Osteoblast (primary cell): ENCODE results near the gene SP8. TPM values are rescaled to one million over a fixed set of nuclear protein-coding genes. Genes with fewer than 3 reads are reported as not detected.

Experiments
- DNase-seq: peaks from one replicate; pipeline ENCODE4 v3.0.0; 2011; ENCODE audit warnings: low spot score, mixed read lengths; ENCODE audit not compliant: insufficient read length; ENCODE audit errors: missing footprints
- H2AFZ ChIP-seq: 2 replicates; pipeline ENCODE4 v1.6.0; 2011; ENCODE audit warnings: mild to moderate bottlenecking, low read length
- H3K27ac ChIP-seq: 2 replicates; pipeline ENCODE4 v1.5.1; 2011; ENCODE audit warnings: mild to moderate bottlenecking, low read depth, low read length, moderate library complexity
- H3K27me3 ChIP-seq: 2 replicates; pipeline ENCODE4 v1.6.0; 2012; ENCODE audit warnings: mild to moderate bottlenecking, control low read depth, inconsistent platforms, low read length, moderate library complexity; ENCODE audit not compliant: insufficient read depth
- H3K36me3 ChIP-seq: 2 replicates; pipeline ENCODE4 v1.5.1; 2011; ENCODE audit warnings: mild to moderate bottlenecking, low read length, control low read depth, moderate library complexity; ENCODE audit not compliant: insufficient read depth
- H3K4me1 ChIP-seq: 2 replicates; pipeline ENCODE4 v1.5.1; 2011; ENCODE audit warnings: mild to moderate bottlenecking, low read length, control low read depth, moderate library complexity; ENCODE audit not compliant: insufficient read depth
- H3K4me2 ChIP-seq: 2 replicates; pipeline ENCODE4 v1.6.0; 2011; ENCODE audit warnings: mild to moderate bottlenecking, low read length; ENCODE audit not compliant: insufficient read depth
- H3K4me3 ChIP-seq: fragments of 200-600 bp; sonication (generic); 3 replicates; pipeline ENCODE4 v1.5.1; 2012; ENCODE audit warnings: mild to moderate bottlenecking, low read length, inconsistent platforms; ENCODE audit not compliant: insufficient read depth
- H3K79me2 ChIP-seq: 2 replicates; pipeline ENCODE4 v1.6.0; 2012; ENCODE audit warnings: mild to moderate bottlenecking, low read length, control low read depth, inconsistent platforms; ENCODE audit not compliant: insufficient read depth
- H3K9me3 ChIP-seq: 2 replicates; pipeline ENCODE4 v1.5.1; 2011; ENCODE audit warnings: low read depth, low read length, control low read depth
- H4K20me1 ChIP-seq: 2 replicates; pipeline ENCODE4 v1.6.0; 2012; ENCODE audit warnings: mild to moderate bottlenecking, low read length, control low read depth; ENCODE audit not compliant: insufficient read depth
- CTCF ChIP-seq: IDR thresholded peaks from 2 replicates; pipeline ENCODE4 v1.5.1; 2011; ENCODE audit warnings: mild to moderate bottlenecking, low read depth, low read length, moderate library complexity; ENCODE audit errors: extremely low read depth
- total RNA-seq: library from RNA; depleted of rRNA; stranded (reverse); fragments of >200 nt; gene quantifications from 2 replicates; pipeline ENCODE4 v1.2.3, GENCODE V29; 2012

Gene SP8
- total RNA-seq, 1 donor = not detected

GRCh38 chr7:20778063-20778721 is 8.5 kb downstream of the SP8 start:
- peak overlapping the region; percentile 62 for H2AFZ ChIP-seq
- H3K9me3 ChIP-seq = no peaks in the 10 kb centered on the region
- no peak overlapping the region for H3K27ac ChIP-seq
- DNase-seq = peak; percentile 84
- H3K79me2 ChIP-seq = no peaks in the 10 kb centered on the region
- H3K4me2 ChIP-seq = peak overlapping the region; percentile 67
- H3K4me1 ChIP-seq = no peaks in the 10 kb centered on the region
- peak overlapping the region; percentile 58 for H3K4me3 ChIP-seq
- peaks cover 65% of the 10 kb centered on the region for H3K27me3 ChIP-seq
- TF ChIP-seq CTCF = peak; percentile 33
- H3K36me3 ChIP-seq = no peaks in the 10 kb centered on the region
- no peaks in the 10 kb centered on the region for H4K20me1 ChIP-seq

GRCh38 chr7:20777377-20778062 is 9.2 kb downstream of the SP8 start:
- DNase-seq = no peak
- H3K27ac ChIP-seq = no peak overlapping the region
- no peak for TF ChIP-seq CTCF
- no peaks in the 10 kb centered on the region for H3K4me1 ChIP-seq
- no peaks in the 10 kb centered on the region for H3K9me3 ChIP-seq
- H2AFZ ChIP-seq = peak overlapping the region; percentile 62
- H3K27me3 ChIP-seq = peaks cover 58% of the 10 kb centered on the region
- H3K36me3 ChIP-seq = no peaks in the 10 kb centered on the region
- H3K4me2 ChIP-seq = peak overlapping the region; percentile 67
- H3K4me3 ChIP-seq = peak overlapping the region; percentile 58
- no peaks in the 10 kb centered on the region for H3K79me2 ChIP-seq
- H4K20me1 ChIP-seq = no peaks in the 10 kb centered on the region

- H3K4me2 ChIP-seq = no peak overlapping the region
Measured at GRCh38 chr7:20776942-20777341, 9.7 kb downstream of the SP8 start.

More at GRCh38 chr7:20776942-20777341, 9.7 kb downstream of the SP8 start:
- Histone ChIP-seq H2AFZ (no peak overlapping the region), H3K4me3 (no peak overlapping the region), H4K20me1 (no peaks in the 10 kb centered on the region), H3K4me1 (no peaks in the 10 kb centered on the region), H3K27ac (no peak overlapping the region), H3K79me2 (no peaks in the 10 kb centered on the region), H3K27me3 (peaks cover 57% of the 10 kb centered on the region), H3K9me3 (no peaks in the 10 kb centered on the region), H3K36me3 (no peaks in the 10 kb centered on the region)
- TF ChIP-seq CTCF = no peak
- no peak for DNase-seq
